ENCODE measurements around the gene TTC24. TPM values are rescaled to one million over a fixed set of nuclear protein-coding genes. Genes with fewer than 3 reads are reported as not detected.
"Not testable (repeated sequence)": the region's sequence is repeated elsewhere in the genome, so short reads cannot be mapped to it uniquely, and the experiment has no call there.

TTC24 gene
- total RNA-seq, 6 donors from 2014 or later, result 0.20 TPM; not detected in 5

- no peak for ATAC-seq (ENCODE audit: low FRiP score in 2 of 2)
These were observed 7.5 kb downstream of the TTC24 start for GRCh38 chr1:156586892-156587477.

GRCh38 chr1:156587927-156588326 is 8.4 kb downstream of the TTC24 start:
- not testable (repeated sequence) for ATAC-seq (ENCODE audit: low FRiP score in 2 of 2); H3K4me3 ChIP-seq; H3K27me3 ChIP-seq; H3K27ac ChIP-seq; DNase-seq; H3K9me3 ChIP-seq; H3K36me3 ChIP-seq
- WGBS, 2 donors, result 83 to 96% methylated on average over 7 to 8 of the region's 8 CpGs
- peaks cover 7 to 18% (median 12%) of the 10 kb centered on the region in 4 donors for H3K4me1 ChIP-seq

More at GRCh38 chr1:156586892-156587477, 7.5 kb downstream of the TTC24 start:
- Histone ChIP-seq H3K27ac (no peak overlapping the region), H3K4me3 (no peak overlapping the region), H3K27me3 (no peaks in the 10 kb centered on the region), H3K4me1 (peaks cover 1 to 8% (median 6%) of the 10 kb centered on the region in 4 donors), H3K9me3 (no peaks in the 10 kb centered on the region), H3K36me3 (no peaks in the 10 kb centered on the region)
- peak in 1 of 2 donors; percentile 57 for DNase-seq
- WGBS, 2 donors, result 87% methylated on average over 3 of the region's 3 CpGs
- TF ChIP-seq CTCF (IDR thresholded peaks at IDR 0.05), result no peak
- TF ChIP-seq EP300 (IDR thresholded peaks at IDR 0.05), result no peak
- TF ChIP-seq POLR2AphosphoS5 (IDR thresholded peaks at IDR 0.05), result no peak
- TF ChIP-seq POLR2A (IDR thresholded peaks at IDR 0.05), result no peak

GRCh38 chr1:156589546-156589945 is 10.0 kb downstream of the TTC24 start:
- no peak for ATAC-seq (ENCODE audit: low FRiP score in 2 of 2)
- no peaks in the 10 kb centered on the region for H3K27me3 ChIP-seq
- H3K9me3 ChIP-seq, result no peaks in the 10 kb centered on the region
- H3K27ac ChIP-seq, result no peak overlapping the region
- TF ChIP-seq CTCF (IDR thresholded peaks at IDR 0.05) (no peak), EP300 (IDR thresholded peaks at IDR 0.05) (no peak)
- H3K4me3 ChIP-seq, result no peak overlapping the region
- peaks cover 0 to 11% (median 3%) of the 10 kb centered on the region in 4 donors for H3K36me3 ChIP-seq
- peaks cover 7 to 18% (median 12%) of the 10 kb centered on the region in 4 donors for H3K4me1 ChIP-seq
- DNase-seq, result no peak
- WGBS, 2 donors, result 51 to 52% methylated on average over 5 of the region's 5 CpGs

- no peaks in the 10 kb centered on the region for H3K9me3 ChIP-seq
- 88 to 91% methylated on average over 10 of the region's 10 CpGs for WGBS, 2 donors
- H3K4me3 ChIP-seq, result no peak overlapping the region
- TF ChIP-seq CTCF (IDR thresholded peaks at IDR 0.05), result no peak
- H3K4me1 ChIP-seq, result peaks cover 7 to 18% (median 12%) of the 10 kb centered on the region in 4 donors
- DNase-seq (no peak), ATAC-seq (ENCODE audit: low FRiP score in 2 of 2) (no peak)
- peak overlapping the region in 2 of 4 donors; percentile 84 to 89 for H3K27ac ChIP-seq
- peaks cover 0 to 21% (median 7%) of the 10 kb centered on the region in 4 donors for H3K36me3 ChIP-seq
- no peaks in the 10 kb centered on the region for H3K27me3 ChIP-seq
These were observed 11.0 kb downstream of the TTC24 start for GRCh38 chr1:156590326-156591180.

- Histone ChIP-seq H3K9me3 (no peaks in the 10 kb centered on the region), H3K4me1 (peaks cover 7 to 18% (median 12%) of the 10 kb centered on the region in 4 donors), H3K27me3 (no peaks in the 10 kb centered on the region), H3K27ac (peak overlapping the region; percentile 71 to 89 (median 86)), H3K36me3 (peaks cover 0 to 27% (median 11%) of the 10 kb centered on the region in 4 donors), H3K4me3 (peak overlapping the region in 3 of 4 donors; percentile 68 to 89 (median 84))
- TF ChIP-seq POLR2AphosphoS5 (IDR thresholded peaks at IDR 0.05), result no peak
- no peak for TF ChIP-seq CTCF (IDR thresholded peaks at IDR 0.05)
- no peak for TF ChIP-seq EP300 (IDR thresholded peaks at IDR 0.05)
- no peak for TF ChIP-seq POLR2A (IDR thresholded peaks at IDR 0.05)
- DNase-seq (no peak), ATAC-seq (ENCODE audit: low FRiP score in 2 of 2) (no peak)
- WGBS, 2 donors, result 22 to 27% methylated on average over 6 of the region's 6 CpGs
These were observed 11.6 kb downstream of the TTC24 start for GRCh38 chr1:156591181-156591431.

All from upper lobe of left lung (tissue), 6 donors.